Suppressor macrophage treated with lipopolysaccharide for 1 hour (primary cell): ENCODE data around the gene KRTAP22-2.

ENCODE experiments used
- DNase-seq, 3 donors: peaks; one replicate each; pipeline ENCODE4 v3.0.0-alpha.2; 2020 to 2022

Gene KRTAP22-2

GRCh38 chr21:30561957-30562356, 28.2 kb downstream of the KRTAP22-2 start:
- DNase-seq: no peak

GRCh38 chr21:30561264-30561895, 28.8 kb downstream of the KRTAP22-2 start, which contains the start of gene KRTAP19-7:
KRTAP19-7 (minus strand) TSS chr21:30561314; CDS start chr21:30561289, 25 bp downstream.
- no peak for DNase-seq

GRCh38 chr21:30555095-30555494, 35.1 kb downstream of the KRTAP22-2 start:
- no peak for DNase-seq

GRCh38 chr21:30552782-30553181, 37.4 kb downstream of the KRTAP22-2 start:
- no peak for DNase-seq

- no peak for DNase-seq
These were observed 48.4 kb downstream of the KRTAP22-2 start, which contains the start of gene KRTAP19-6 for GRCh38 chr21:30541764-30542163. KRTAP19-6 (minus strand) TSS chr21:30541864; CDS start chr21:30541833, 31 bp downstream.
